Upper lobe of right lung (tissue), 1 donor: ENCODE results near the gene MAPKAPK2. TPM values are rescaled to one million over a fixed set of nuclear protein-coding genes. Genes with fewer than 3 reads are reported as not detected.
A peak's percentile ranks its signal among the peaks of the same experiment; 100 is the strongest.

Source experiments
- ATAC-seq: fragments of 200-7000 bp; cut with Tn5 transposase; one replicate; pipeline ENCODE4 v1.9.1; 2020; ENCODE audit warnings: mild to moderate bottlenecking, moderate library complexity
- DNase-seq: peaks from one replicate; pipeline ENCODE4 v3.0.0-alpha.2; 2020
- H3K27ac ChIP-seq: fragments of 200-600 bp; one replicate; pipeline ENCODE4 v1.8.0; 2022
- H3K27me3 ChIP-seq: fragments of 200-600 bp; one replicate; pipeline ENCODE4 v1.8.0; 2022; ENCODE audit warnings: mild to moderate bottlenecking
- H3K36me3 ChIP-seq: fragments of 200-600 bp; one replicate; pipeline ENCODE4 v1.8.0; 2022
- H3K4me1 ChIP-seq: fragments of 200-600 bp; one replicate; pipeline ENCODE4 v1.8.0; 2022
- H3K4me3 ChIP-seq: fragments of 200-600 bp; one replicate; pipeline ENCODE4 v1.8.0; 2022; ENCODE audit warnings: mild to moderate bottlenecking
- H3K9me3 ChIP-seq: fragments of 200-600 bp; one replicate; pipeline ENCODE4 v1.8.0; 2022
- CTCF ChIP-seq: fragments of 200-600 bp; IDR thresholded peaks from one replicate; pipeline ENCODE4 v1.8.0; 2022; ENCODE audit warnings: antibody characterized with exemption
- intact Hi-C: fragments of 100-400 bp; cut with DNase I; formaldehyde crosslinking; loops from one replicate; pipeline ENCODE4 v1.11.0; 2022
- total RNA-seq: library from RNA; stranded (reverse); fragmentation: NEBNext Ultra II Directional; extraction: Animal tissue kit (Norgen Biotek cat#: 25700); gene quantifications from one replicate; pipeline ENCODE4 v1.2.1, GENCODE V29; 2021
- donor health status: DM: no; HTN: yes; CAD: no; lungs with severe emphysema.

The MAPKAPK2 gene
- total RNA-seq, 1 donor from 2014 or later = 92.3 TPM

GRCh38 chr1:206685769-206686477 lies 1.2 kb downstream of the MAPKAPK2 start:
- no peak for TF ChIP-seq CTCF
- DNase-seq (peak; percentile 83), ATAC-seq (peak; percentile 76)
- H3K36me3 ChIP-seq = no peaks in the 10 kb centered on the region
- H3K27ac ChIP-seq = peak overlapping the region; percentile 90
- peaks cover 51% of the 10 kb centered on the region for H3K4me1 ChIP-seq
- H3K9me3 ChIP-seq = no peaks in the 10 kb centered on the region
- H3K27me3 ChIP-seq = no peaks in the 10 kb centered on the region
- H3K4me3 ChIP-seq = peak overlapping the region; percentile 91
- intact Hi-C loops = no loop called here

GRCh38 chr1:206686478-206687249 lies 2.0 kb downstream of the MAPKAPK2 start:
- H3K4me3 ChIP-seq = peak overlapping the region; percentile 91
- H3K27ac ChIP-seq = peak overlapping the region; percentile 90
- H3K9me3 ChIP-seq = no peaks in the 10 kb centered on the region
- intact Hi-C loops = no loop called here
- no peak for DNase-seq
- no peak for TF ChIP-seq CTCF
- no peaks in the 10 kb centered on the region for H3K36me3 ChIP-seq
- no peak for ATAC-seq
- H3K27me3 ChIP-seq = no peaks in the 10 kb centered on the region
- H3K4me1 ChIP-seq = peaks cover 58% of the 10 kb centered on the region

- intact Hi-C loops = no loop called here
- H3K4me3 ChIP-seq = peak overlapping the region; percentile 91
- peaks cover 65% of the 10 kb centered on the region for H3K4me1 ChIP-seq
These were observed 2.7 kb downstream of the MAPKAPK2 start for GRCh38 chr1:206687251-206687914.

DNA sequence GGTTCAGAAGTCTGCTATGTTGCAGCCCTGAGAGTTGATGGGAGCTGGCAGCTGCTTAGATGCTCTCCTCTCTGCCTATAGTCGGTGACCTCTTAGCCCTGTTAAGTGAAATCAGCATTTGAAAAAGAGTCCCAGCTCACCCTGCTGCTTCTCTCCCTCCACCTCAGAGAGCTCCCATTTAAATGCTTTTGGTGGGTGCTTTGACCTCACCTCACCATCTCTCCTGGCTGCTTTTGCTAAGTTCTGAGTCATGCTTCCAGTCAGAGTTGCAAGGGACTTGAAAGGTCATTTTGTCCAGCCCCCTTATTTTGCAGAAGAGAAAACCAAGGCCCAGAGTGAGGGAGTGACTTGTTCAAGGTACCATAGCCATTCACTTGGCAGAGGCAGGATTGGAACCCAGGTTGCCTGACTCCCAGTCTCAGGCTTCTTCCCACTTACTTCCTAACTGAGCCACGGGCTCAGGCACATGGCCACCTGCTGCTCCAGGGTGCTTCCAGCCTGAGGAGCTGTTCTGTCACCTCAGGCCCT lies 3.3 kb downstream of the MAPKAPK2 start:
- Histone ChIP-seq H3K4me1 (peaks cover 71% of the 10 kb centered on the region), H3K27me3 (no peaks in the 10 kb centered on the region), H3K27ac (no peak overlapping the region), H3K4me3 (no peak overlapping the region), H3K9me3 (no peaks in the 10 kb centered on the region), H3K36me3 (no peaks in the 10 kb centered on the region)
- intact Hi-C loops = no loop called here
- DNase-seq = no peak
- TF ChIP-seq CTCF = no peak
- ATAC-seq = no peak

More at GRCh38 chr1:206687251-206687914, 2.7 kb downstream of the MAPKAPK2 start:
- no peak for DNase-seq
- Histone ChIP-seq H3K27me3 (no peaks in the 10 kb centered on the region), H3K27ac (peak overlapping the region; percentile 90), H3K9me3 (no peaks in the 10 kb centered on the region), H3K36me3 (no peaks in the 10 kb centered on the region)
- no peak for ATAC-seq
- no peak for TF ChIP-seq CTCF

- DNase-seq (no peak), ATAC-seq (no peak)
- TF ChIP-seq CTCF = no peak
- no peak overlapping the region for H3K4me3 ChIP-seq
- H3K27ac ChIP-seq = no peak overlapping the region
- no peaks in the 10 kb centered on the region for H3K27me3 ChIP-seq
- no peaks in the 10 kb centered on the region for H3K36me3 ChIP-seq
- intact Hi-C loops = no loop called here
- H3K4me1 ChIP-seq = peaks cover 82% of the 10 kb centered on the region
- H3K9me3 ChIP-seq = no peaks in the 10 kb centered on the region
These were observed 5.8 kb downstream of the MAPKAPK2 start for GRCh38 chr1:206690516-206690915.
